PC-9 (cell line): ENCODE results near the gene SEL1L3.

Source experiments
- EZH2 ChIP-seq: fragments of 200-600 bp; sonication (generic); IDR thresholded peaks from 2 replicates; pipeline ENCODE4 v1.8.0; 2017; ENCODE audit warnings: antibody characterized with exemption, low read depth
- TF ChIP-seq, protein P1 (sequence below): fragments of 200-600 bp; sonication (generic); conservative IDR thresholded peaks from 2 replicates; pipeline ENCODE4 v1.6.1; 2017; ENCODE audit warnings: mixed run types, antibody characterized with exemption, mild to moderate bottlenecking, moderate library complexity

DNA sequence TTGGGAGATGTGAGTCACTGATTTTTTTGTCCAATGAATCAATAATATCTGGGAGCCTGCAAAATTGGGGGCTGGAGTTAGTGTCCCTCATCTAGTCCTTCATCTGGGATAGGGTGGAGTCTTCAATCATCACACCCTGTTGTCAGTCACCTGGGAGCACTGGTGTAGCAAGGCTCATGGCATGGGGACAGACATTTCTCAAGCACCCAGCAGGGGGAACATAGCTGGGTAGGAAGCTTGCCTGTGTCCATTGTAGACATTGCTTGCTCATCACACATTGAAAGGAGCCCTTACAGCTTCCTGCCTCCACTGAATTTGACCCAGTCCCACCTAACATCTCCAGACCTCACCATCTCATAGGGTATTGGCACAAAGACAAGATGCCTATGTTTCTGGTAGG lies 61.2 kb downstream of the SEL1L3 start:
- no peak for TF ChIP-seq EZH2
- TF ChIP-seq, protein P1, sequence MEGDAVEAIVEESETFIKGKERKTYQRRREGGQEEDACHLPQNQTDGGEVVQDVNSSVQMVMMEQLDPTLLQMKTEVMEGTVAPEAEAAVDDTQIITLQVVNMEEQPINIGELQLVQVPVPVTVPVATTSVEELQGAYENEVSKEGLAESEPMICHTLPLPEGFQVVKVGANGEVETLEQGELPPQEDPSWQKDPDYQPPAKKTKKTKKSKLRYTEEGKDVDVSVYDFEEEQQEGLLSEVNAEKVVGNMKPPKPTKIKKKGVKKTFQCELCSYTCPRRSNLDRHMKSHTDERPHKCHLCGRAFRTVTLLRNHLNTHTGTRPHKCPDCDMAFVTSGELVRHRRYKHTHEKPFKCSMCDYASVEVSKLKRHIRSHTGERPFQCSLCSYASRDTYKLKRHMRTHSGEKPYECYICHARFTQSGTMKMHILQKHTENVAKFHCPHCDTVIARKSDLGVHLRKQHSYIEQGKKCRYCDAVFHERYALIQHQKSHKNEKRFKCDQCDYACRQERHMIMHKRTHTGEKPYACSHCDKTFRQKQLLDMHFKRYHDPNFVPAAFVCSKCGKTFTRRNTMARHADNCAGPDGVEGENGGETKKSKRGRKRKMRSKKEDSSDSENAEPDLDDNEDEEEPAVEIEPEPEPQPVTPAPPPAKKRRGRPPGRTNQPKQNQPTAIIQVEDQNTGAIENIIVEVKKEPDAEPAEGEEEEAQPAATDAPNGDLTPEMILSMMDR: no peak
